Measurements from ENCODE around the gene SH3TC1.

GRCh38 chr4:8283631-8284121 is 84.6 kb downstream of the SH3TC1 start:
- TF ChIP-seq CTCF (conservative IDR thresholded peaks at IDR 0.05), result no peak
- no peak for TF ChIP-seq ZFX (IDR thresholded peaks at IDR 0.05)

All from C4-2B (cell line).